Suprapubic skin (tissue), 4 donors: ENCODE measurements around the gene FCMR.

Experiments used
- CTCF ChIP-seq, 2 donors: fragments of 200-600 bp in 1 of 2; fragments of 450-650 bp in 1 of 2; sonication (generic) in 1 of 2; IDR thresholded peaks; one replicate each; pipeline ENCODE4 v1.5.1; 2016 to 2019; ENCODE audit warnings: antibody characterized with exemption in 2 of 2, mild to moderate bottlenecking in 1 of 2, moderate library complexity in 1 of 2
- EP300 ChIP-seq: sonication (generic); formaldehyde crosslinking; IDR thresholded peaks from one replicate; pipeline ENCODE4 v1.6.1; 2017; ENCODE audit warnings: antibody characterized with exemption
- POLR2A ChIP-seq, 2 donors: fragments of 450-650 bp; IDR thresholded peaks; one replicate each; pipeline ENCODE4 v1.6.1; 2017; ENCODE audit warnings: antibody characterized with exemption in 2 of 2, mild to moderate bottlenecking in 2 of 2, moderate library complexity in 2 of 2
- POLR2AphosphoS5 ChIP-seq, 3 donors: sonication (generic); formaldehyde crosslinking; IDR thresholded peaks; one replicate each; pipeline ENCODE4 v1.6.1; 2017; ENCODE audit warnings: antibody characterized with exemption in 3 of 3

GRCh38 chr1:206965781-206966180 lies 44.0 kb upstream of the FCMR start:
- TF ChIP-seq POLR2AphosphoS5 (IDR thresholded peaks at IDR 0.05) = no peak
- TF ChIP-seq EP300 = no peak
- no peak for TF ChIP-seq CTCF (IDR thresholded peaks at IDR 0.05)
- TF ChIP-seq POLR2A (IDR thresholded peaks at IDR 0.05) = no peak
